Activated CD4-positive, alpha-beta memory T cell treated with anti-CD3 and anti-CD28 coated beads for 36 hours (primary cell): ENCODE results near the gene ANKRD10. TPM values are rescaled to one million over a fixed set of nuclear protein-coding genes. Genes with fewer than 3 reads are reported as not detected.
"Not testable (repeated sequence)": the region's sequence is repeated elsewhere in the genome, so short reads cannot be mapped to it uniquely, and the experiment has no call there.

Source experiments
- CTCF ChIA-PET: fragments of 350-600 bp; sonication (Branson Sonifier 250); formaldehyde crosslinking; loops from one replicate; lab custom pipeline; 2021; ENCODE audit warnings: antibody characterized with exemption, inconsistent platforms; lab: Charles Lee
- POLR2A ChIA-PET: fragments of 350-600 bp; sonication (Branson Sonifier 250); formaldehyde crosslinking; loops from one replicate; lab custom pipeline; 2021; ENCODE audit warnings: antibody characterized with exemption; lab: Charles Lee
- DNase-seq: peaks from one replicate; pipeline ENCODE4 v3.0.0-alpha.2; 2020
- H3K27ac Mint-ChIP-seq: one replicate; pipeline ENCODE4 v1.8.0; 2021; ENCODE audit warnings: mixed read lengths
- H3K27me3 Mint-ChIP-seq: one replicate; pipeline ENCODE4 v1.8.0; 2021; ENCODE audit warnings: mixed read lengths
- H3K36me3 Mint-ChIP-seq: one replicate; pipeline ENCODE4 v1.8.0; 2021; ENCODE audit warnings: mixed read lengths
- H3K4me1 Mint-ChIP-seq: one replicate; pipeline ENCODE4 v1.8.0; 2021; ENCODE audit warnings: low read depth, mixed read lengths
- H3K4me3 Mint-ChIP-seq: one replicate; pipeline ENCODE4 v1.8.0; 2021; ENCODE audit warnings: mild to moderate bottlenecking, mixed read lengths
- H3K9me3 Mint-ChIP-seq: one replicate; pipeline ENCODE4 v1.8.0; 2021; ENCODE audit warnings: mixed read lengths
- intact Hi-C: fragments of 100-400 bp; cut with micrococcal nuclease; formaldehyde crosslinking; loops from one replicate; pipeline ENCODE4 v1.15.1; 2023
- total RNA-seq, 2 experiments: library from RNA; stranded (reverse); gene quantifications; one replicate each; pipeline ENCODE4 v1.2.3, GENCODE V29; 2021

The ANKRD10 gene
- total RNA-seq, 2 experiments from 2014 or later: 83.9 to 97.8 TPM

GRCh38 chr13:110953833-110954532 lies 39.1 kb upstream of the ANKRD10 start:
- intact Hi-C loops: no loop called here
- DNase-seq: no peak
- H3K27me3 Mint-ChIP-seq: peaks cover 12% of the 10 kb centered on the region
- H3K36me3 Mint-ChIP-seq: no peaks in the 10 kb centered on the region
- CTCF ChIA-PET: no interaction called here
- H3K9me3 Mint-ChIP-seq: no peaks in the 10 kb centered on the region
- POLR2A ChIA-PET: interaction anchor here (0.6 kb wide), 1 partner anchor 60 kb away, joined by 3 read pairs; no protein-coding TSS in a partner anchor
- H3K4me1 Mint-ChIP-seq: peaks cover 27% of the 10 kb centered on the region
- H3K4me3 Mint-ChIP-seq: no peak overlapping the region
- H3K27ac Mint-ChIP-seq: no peak overlapping the region

- no peaks in the 10 kb centered on the region for H3K36me3 Mint-ChIP-seq
- no peaks in the 10 kb centered on the region for H3K9me3 Mint-ChIP-seq
- ChIA-PET CTCF (interaction anchor here (0.9 kb wide), 1 partner anchor 38 kb away, joined by 4 read pairs; the partner anchor contains the start of gene ANKRD10), POLR2A (interaction anchor here (0.6 kb wide), 1 partner anchor 59 kb away, joined by 3 read pairs; no protein-coding TSS in a partner anchor)
- H3K27ac Mint-ChIP-seq: no peak overlapping the region
- peaks cover 13% of the 10 kb centered on the region for H3K27me3 Mint-ChIP-seq
- intact Hi-C loops: no loop called here
- no peak for DNase-seq
- peaks cover 27% of the 10 kb centered on the region for H3K4me1 Mint-ChIP-seq
- no peak overlapping the region for H3K4me3 Mint-ChIP-seq
Observed at GRCh38 chr13:110953416-110953815, 38.5 kb upstream of the ANKRD10 start.

- H3K4me1 Mint-ChIP-seq: peaks cover 27% of the 10 kb centered on the region
- POLR2A ChIA-PET, intact Hi-C loops, CTCF ChIA-PET, H3K4me3 Mint-ChIP-seq, H3K9me3 Mint-ChIP-seq, H3K36me3 Mint-ChIP-seq: not testable (repeated sequence)
- H3K27me3 Mint-ChIP-seq: peaks cover 13% of the 10 kb centered on the region
- peak overlapping the region; percentile 23 for H3K27ac Mint-ChIP-seq
- DNase-seq: peak; percentile 43
Observed at GRCh38 chr13:110952135-110952534, 37.3 kb upstream of the ANKRD10 start.

- no peak for DNase-seq
- no peak overlapping the region for H3K27ac Mint-ChIP-seq
- POLR2A ChIA-PET: no interaction called here
- intact Hi-C loops: no loop called here
- peaks cover 12% of the 10 kb centered on the region for H3K27me3 Mint-ChIP-seq
- no peaks in the 10 kb centered on the region for H3K36me3 Mint-ChIP-seq
- peaks cover 27% of the 10 kb centered on the region for H3K4me1 Mint-ChIP-seq
- no peak overlapping the region for H3K4me3 Mint-ChIP-seq
- H3K9me3 Mint-ChIP-seq: no peaks in the 10 kb centered on the region
- CTCF ChIA-PET: interaction anchor here (0.9 kb wide), 1 partner anchor 36 kb away, joined by 4 read pairs; no protein-coding TSS in a partner anchor
Observed at GRCh38 chr13:110950819-110951570, 36.1 kb upstream of the ANKRD10 start.

GRCh38 chr13:110950356-110950755 lies 35.5 kb upstream of the ANKRD10 start:
- H3K27me3 Mint-ChIP-seq: peaks cover 12% of the 10 kb centered on the region
- H3K36me3 Mint-ChIP-seq: no peaks in the 10 kb centered on the region
- ChIA-PET CTCF (interaction anchor here (0.9 kb wide), 1 partner anchor 35 kb away, joined by 4 read pairs; no protein-coding TSS in a partner anchor), POLR2A (no interaction called here)
- no peak overlapping the region for H3K4me3 Mint-ChIP-seq
- DNase-seq: no peak
- no peaks in the 10 kb centered on the region for H3K9me3 Mint-ChIP-seq
- H3K4me1 Mint-ChIP-seq: peaks cover 27% of the 10 kb centered on the region
- intact Hi-C loops: no loop called here
- H3K27ac Mint-ChIP-seq: no peak overlapping the region

GRCh38 chr13:110949628-110950027 lies 34.8 kb upstream of the ANKRD10 start:
- H3K27me3 Mint-ChIP-seq: peaks cover 12% of the 10 kb centered on the region
- H3K4me1 Mint-ChIP-seq: peaks cover 24% of the 10 kb centered on the region
- no peaks in the 10 kb centered on the region for H3K36me3 Mint-ChIP-seq
- H3K27ac Mint-ChIP-seq: no peak overlapping the region
- CTCF ChIA-PET: no interaction called here
- no peak for DNase-seq
- H3K9me3 Mint-ChIP-seq: no peaks in the 10 kb centered on the region
- POLR2A ChIA-PET: no interaction called here
- H3K4me3 Mint-ChIP-seq: no peak overlapping the region
- intact Hi-C loops: loop anchor here (10.0 kb wide), 2 partner anchors 235 to 335 kb away; partner anchors contain the start of gene NAXD

GRCh38 chr13:110949116-110949515 lies 34.2 kb upstream of the ANKRD10 start:
- H3K9me3 Mint-ChIP-seq: no peaks in the 10 kb centered on the region
- POLR2A ChIA-PET: no interaction called here
- CTCF ChIA-PET: no interaction called here
- H3K27ac Mint-ChIP-seq: no peak overlapping the region
- H3K36me3 Mint-ChIP-seq: no peaks in the 10 kb centered on the region
- DNase-seq: no peak
- no peak overlapping the region for H3K4me3 Mint-ChIP-seq
- intact Hi-C loops: loop anchor here (10.0 kb wide), 2 partner anchors 236 to 334 kb away; partner anchors contain the start of gene NAXD
- H3K4me1 Mint-ChIP-seq: peaks cover 27% of the 10 kb centered on the region
- peaks cover 11% of the 10 kb centered on the region for H3K27me3 Mint-ChIP-seq

- H3K4me3 Mint-ChIP-seq, H3K36me3 Mint-ChIP-seq, H3K27ac Mint-ChIP-seq, DNase-seq, H3K9me3 Mint-ChIP-seq, H3K27me3 Mint-ChIP-seq, POLR2A ChIA-PET: not testable (repeated sequence)
- intact Hi-C loops: loop anchor here (10.0 kb wide), 2 partner anchors 237 to 333 kb away; partner anchors contain the start of gene NAXD
- CTCF ChIA-PET: interaction anchor here (0.6 kb wide), 1 partner anchor 1986 kb away, joined by 3 read pairs; no protein-coding TSS in a partner anchor
- H3K4me1 Mint-ChIP-seq: peaks cover 29% of the 10 kb centered on the region
Observed at GRCh38 chr13:110947338-110947737, 32.5 kb upstream of the ANKRD10 start.

- peaks cover 2% of the 10 kb centered on the region for H3K36me3 Mint-ChIP-seq
Observed at GRCh38 chr13:110945928-110946570, 31.2 kb upstream of the ANKRD10 start.

GRCh38 chr13:110944968-110945927 lies 30.4 kb upstream of the ANKRD10 start:
- ChIA-PET POLR2A (no interaction called here), CTCF (interaction anchor here (0.8 to 3.2 kb wide), 5 partner anchors 30 to 122 kb away, joined by 3 to 15 read pairs (median 10); partner anchors contain the start of gene ANKRD10)
- Mint-ChIP-seq H3K27ac (no peak overlapping the region), H3K4me1 (peaks cover 27% of the 10 kb centered on the region), H3K9me3 (peaks cover 3% of the 10 kb centered on the region), H3K4me3 (no peak overlapping the region), H3K36me3 (peaks cover 2% of the 10 kb centered on the region), H3K27me3 (peaks cover 6% of the 10 kb centered on the region)
- no peak for DNase-seq
- intact Hi-C loops: loop anchor here (1.0 to 10.0 kb wide), 4 partner anchors 62 to 330 kb away; partner anchors contain the start of gene NAXD

More at GRCh38 chr13:110945928-110946570, 31.2 kb upstream of the ANKRD10 start:
- Mint-ChIP-seq H3K27ac (no peak overlapping the region), H3K4me3 (no peak overlapping the region), H3K4me1 (peaks cover 27% of the 10 kb centered on the region), H3K9me3 (peaks cover 3% of the 10 kb centered on the region), H3K27me3 (peaks cover 6% of the 10 kb centered on the region)
- no peak for DNase-seq
- intact Hi-C loops: loop anchor here (2.0 to 10.0 kb wide), 3 partner anchors 61 to 331 kb away; partner anchors contain the start of gene NAXD
- ChIA-PET POLR2A (no interaction called here), CTCF (interaction anchor here (3.2 kb wide), 1 partner anchor 103 kb away, joined by 15 read pairs; no protein-coding TSS in a partner anchor)
